Prostate gland (tissue), 2 donors: ENCODE data around the gene TMEM214. TPM values are rescaled to one million over a fixed set of nuclear protein-coding genes. Genes with fewer than 3 reads are reported as not detected.
A peak's percentile ranks its signal among the peaks of the same experiment; 100 is the strongest.

Experiments
- DNase-seq: peaks from one replicate; pipeline ENCODE4 v3.0.0-alpha.2; 2019; ENCODE audit warnings: low spot score
- H3K27ac ChIP-seq, 2 donors: fragments of 200-600 bp; sonication (generic); 2 replicates each; pipeline ENCODE4 v1.5.1; 2017 to 2019
- H3K27me3 ChIP-seq: fragments of 200-600 bp; sonication (generic); replicated peaks from 2 replicates; pipeline ENCODE4 v1.5.1; 2019; ENCODE audit not compliant: insufficient read depth
- H3K36me3 ChIP-seq, 2 donors: fragments of 200-600 bp; sonication (generic); 1 replicate in 1 of 2; 2 replicates in 1 of 2; pipeline versions ENCODE4 v1.5.1 to v1.8.1; 2017 to 2019
- H3K4me1 ChIP-seq: fragments of 200-600 bp; sonication (generic); replicated peaks from 2 replicates; pipeline ENCODE4 v1.5.1; 2019
- H3K4me3 ChIP-seq, 2 donors: fragments of 200-600 bp; sonication (generic); 2 replicates each; pipeline ENCODE4 v1.5.1; 2017 to 2019
- H3K9me3 ChIP-seq: fragments of 200-600 bp; sonication (generic); 2 replicates; pipeline ENCODE4 v1.5.1; 2017
- POLR2A ChIP-seq: fragments of 450-650 bp; IDR thresholded peaks from one replicate; pipeline ENCODE4 v1.6.1; 2016; ENCODE audit warnings: antibody characterized with exemption, mild to moderate bottlenecking
- POLR2AphosphoS5 ChIP-seq: sonication (generic); formaldehyde crosslinking; IDR thresholded peaks from one replicate; pipeline ENCODE4 v1.6.1; 2017; ENCODE audit warnings: antibody characterized with exemption
- WGBS: methylation state at CpG from one replicate; pipeline ENCODE4 v1.1.5; 2018; 5-methylcytosine and 5-hydroxymethylcytosine counted together
- intact Hi-C: fragments of 100-400 bp; cut with DNase I; formaldehyde crosslinking; loops from one replicate; pipeline ENCODE4 v1.14.2; 2022
- total RNA-seq, 2 donors: library from RNA; depleted of rRNA; stranded (reverse); fragments of >200 nt; gene quantifications; one replicate each; pipeline ENCODE4 v1.1.0, GENCODE V29; 2016
- TF ChIP-seq, protein P1 (sequence below), 4 experiments: fragments of 200-600 bp in 2 of 4; fragments of 450-650 bp in 2 of 4; sonication (generic) in 2 of 4; IDR thresholded peaks; 1 replicate in 3 of 4; 2 replicates in 1 of 4; pipeline ENCODE4 v1.5.1; 2016 to 2019; ENCODE audit warnings: antibody characterized with exemption in 4 of 4, mild to moderate bottlenecking in 2 of 4, moderate library complexity in 2 of 4

Gene TMEM214
- total RNA-seq, 2 donors from 2014 or later: 44.5 to 75.9 TPM

DNA sequence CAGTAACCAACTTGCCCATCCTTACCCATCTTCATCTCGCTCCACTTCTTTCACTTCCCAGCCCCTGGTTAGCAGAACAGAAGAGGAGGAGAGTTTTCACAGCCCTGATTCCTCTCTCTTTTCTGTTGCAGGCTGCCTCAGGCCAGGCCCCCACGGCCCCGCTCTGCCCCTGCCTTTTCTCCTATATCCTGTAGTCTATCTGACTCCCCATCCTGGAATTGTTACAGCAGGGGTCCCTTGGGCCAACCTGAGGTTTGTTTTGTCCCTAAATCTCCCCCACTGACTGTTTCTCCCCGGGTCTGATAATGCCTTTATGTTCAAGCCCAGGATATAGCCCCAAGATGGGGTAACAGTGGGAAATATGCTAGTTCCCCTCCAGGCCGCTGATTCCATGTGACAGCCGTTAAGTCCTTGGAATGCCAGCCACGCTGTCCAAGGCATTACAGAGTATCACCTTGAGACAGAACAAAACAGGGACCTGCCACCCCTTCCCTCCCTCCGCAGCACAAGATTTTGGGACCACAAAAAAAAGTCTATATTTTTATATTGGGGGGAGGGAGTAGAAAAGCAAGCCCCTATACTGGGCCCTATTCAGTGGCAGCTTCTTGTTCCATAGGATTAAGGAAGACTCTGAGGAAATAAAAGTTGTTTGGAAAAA, 37.3 kb downstream of the TMEM214 start:
- Histone ChIP-seq H3K36me3 (no peaks in the 10 kb centered on the region), H3K4me3 (peak overlapping the region in 1 of 2 donors; percentile 71), H3K9me3 (no peaks in the 10 kb centered on the region), H3K27ac (peak overlapping the region in 1 of 2 donors; percentile 93), H3K4me1 (no peaks in the 10 kb centered on the region), H3K27me3 (no peaks in the 10 kb centered on the region)
- WGBS: 81% methylated on average over 8 of the region's 8 CpGs
- no peak for DNase-seq
- TF ChIP-seq POLR2A (no peak), POLR2AphosphoS5 (no peak)
- TF ChIP-seq, protein P1, sequence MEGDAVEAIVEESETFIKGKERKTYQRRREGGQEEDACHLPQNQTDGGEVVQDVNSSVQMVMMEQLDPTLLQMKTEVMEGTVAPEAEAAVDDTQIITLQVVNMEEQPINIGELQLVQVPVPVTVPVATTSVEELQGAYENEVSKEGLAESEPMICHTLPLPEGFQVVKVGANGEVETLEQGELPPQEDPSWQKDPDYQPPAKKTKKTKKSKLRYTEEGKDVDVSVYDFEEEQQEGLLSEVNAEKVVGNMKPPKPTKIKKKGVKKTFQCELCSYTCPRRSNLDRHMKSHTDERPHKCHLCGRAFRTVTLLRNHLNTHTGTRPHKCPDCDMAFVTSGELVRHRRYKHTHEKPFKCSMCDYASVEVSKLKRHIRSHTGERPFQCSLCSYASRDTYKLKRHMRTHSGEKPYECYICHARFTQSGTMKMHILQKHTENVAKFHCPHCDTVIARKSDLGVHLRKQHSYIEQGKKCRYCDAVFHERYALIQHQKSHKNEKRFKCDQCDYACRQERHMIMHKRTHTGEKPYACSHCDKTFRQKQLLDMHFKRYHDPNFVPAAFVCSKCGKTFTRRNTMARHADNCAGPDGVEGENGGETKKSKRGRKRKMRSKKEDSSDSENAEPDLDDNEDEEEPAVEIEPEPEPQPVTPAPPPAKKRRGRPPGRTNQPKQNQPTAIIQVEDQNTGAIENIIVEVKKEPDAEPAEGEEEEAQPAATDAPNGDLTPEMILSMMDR (IDR thresholded peaks at IDR 0.05): no peak
- intact Hi-C loops: loop anchor here (2.0 to 10.0 kb wide), 2 partner anchors 17 to 725 kb away; partner anchors contain the start of genes ADGRF3 and SELENOI

DNA sequence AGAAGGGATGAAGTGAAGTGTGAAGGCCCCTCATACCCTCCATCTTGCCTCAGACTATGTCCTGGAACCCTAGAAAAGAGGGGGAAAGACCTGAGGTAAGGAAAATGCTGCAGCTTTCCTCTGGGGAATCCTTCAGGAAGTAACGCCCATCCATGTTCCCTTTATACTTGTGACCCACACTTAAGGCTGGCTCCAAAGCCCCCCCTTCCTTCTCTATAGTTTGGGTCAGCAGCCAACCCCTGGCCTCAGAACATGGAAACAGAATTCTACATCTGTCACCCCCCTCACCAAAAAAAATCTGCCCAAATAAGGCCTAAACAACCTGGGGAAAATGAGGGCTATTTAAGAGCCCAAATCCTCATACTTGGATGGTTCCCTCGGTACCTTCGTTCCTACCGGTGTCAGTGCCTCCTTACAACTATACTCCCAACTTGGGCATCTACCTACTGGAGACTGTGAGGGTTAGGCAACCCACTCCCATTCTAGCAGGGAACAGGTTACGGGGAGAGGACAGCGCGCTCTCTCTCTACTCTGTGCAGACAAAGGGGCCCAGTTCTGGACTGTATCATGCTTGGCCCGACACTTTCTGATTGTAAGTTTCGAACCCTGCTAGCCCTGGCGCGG, 38.0 kb downstream of the TMEM214 start:
- Histone ChIP-seq H3K4me3 (peak overlapping the region; percentile 71 to 98), H3K36me3 (no peaks in the 10 kb centered on the region), H3K27ac (peak overlapping the region; percentile 86 to 93), H3K9me3 (no peaks in the 10 kb centered on the region), H3K4me1 (no peaks in the 10 kb centered on the region), H3K27me3 (no peaks in the 10 kb centered on the region)
- 4% methylated on average over 11 of the region's 11 CpGs for WGBS
- DNase-seq: no peak
- intact Hi-C loops: loop anchor here (2.0 to 10.0 kb wide), 2 partner anchors 18 to 726 kb away; partner anchors contain the start of genes ADGRF3 and SELENOI
- TF ChIP-seq POLR2AphosphoS5 (no peak), POLR2A (no peak)
- TF ChIP-seq, protein P1 (IDR thresholded peaks at IDR 0.05): no peak

DNA sequence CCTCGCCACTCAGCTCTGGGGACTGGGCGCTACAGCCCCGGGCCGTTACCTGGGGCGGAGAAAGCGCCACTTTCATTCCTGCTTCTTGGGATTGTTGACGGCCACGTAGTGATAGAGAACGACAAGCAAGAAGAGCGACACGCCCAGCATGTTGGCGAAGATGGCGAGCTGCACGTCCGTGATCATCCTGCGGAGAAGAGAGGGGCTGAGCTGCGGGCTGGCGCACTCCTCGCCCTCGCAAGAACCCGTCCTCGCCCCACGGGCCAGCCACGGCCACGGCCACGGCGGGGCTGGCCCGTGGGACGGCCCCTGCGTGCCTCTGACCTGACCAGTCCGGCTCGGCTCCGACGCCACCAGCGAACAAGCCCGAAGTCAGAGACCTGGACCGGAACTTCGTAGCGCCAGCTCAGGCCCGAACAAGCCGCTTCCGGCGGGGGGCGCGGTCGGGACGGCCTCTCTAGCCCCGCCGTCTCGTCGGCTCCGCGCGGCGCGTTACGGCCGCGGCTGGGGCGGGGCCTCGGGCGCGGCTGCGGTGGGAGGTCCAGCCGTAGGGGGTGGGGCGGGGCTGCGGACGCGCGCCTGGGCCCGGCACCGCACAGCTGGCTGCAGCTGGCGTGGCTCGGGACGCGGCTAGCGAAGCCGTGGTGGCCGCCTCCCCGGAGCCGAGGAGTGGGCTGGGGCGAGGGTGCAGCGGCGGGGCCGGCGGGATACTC, 38.7 kb downstream of the TMEM214 start, which contains the start of gene OST4:
Gene OST4 (minus strand): TSS at position 378 of the 713 bp plus-strand sequence.
- Histone ChIP-seq H3K27me3 (no peaks in the 10 kb centered on the region), H3K4me3 (peak within 1 kb of the TSS; percentile 71 to 98), H3K27ac (peak within 1 kb of the TSS; percentile 86 to 93), H3K36me3 (no peaks in the 10 kb centered on the region), H3K4me1 (no peaks in the 10 kb centered on the region), H3K9me3 (no peaks in the 10 kb centered on the region)
- intact Hi-C loops: loop anchor here (2.0 to 10.0 kb wide), 2 partner anchors 19 to 727 kb away; partner anchors contain the start of genes ADGRF3 and SELENOI
- WGBS: 0% methylated on average over 46 of the region's 86 CpGs
- TF ChIP-seq POLR2AphosphoS5: peak; percentile 84
- TF ChIP-seq, protein P1 (IDR thresholded peaks at IDR 0.05): peak in 3 of 4 experiments; percentile 7 to 30 (median 29)
- TF ChIP-seq POLR2A: peak; percentile 81
- peak; percentile 94 for DNase-seq

DNA sequence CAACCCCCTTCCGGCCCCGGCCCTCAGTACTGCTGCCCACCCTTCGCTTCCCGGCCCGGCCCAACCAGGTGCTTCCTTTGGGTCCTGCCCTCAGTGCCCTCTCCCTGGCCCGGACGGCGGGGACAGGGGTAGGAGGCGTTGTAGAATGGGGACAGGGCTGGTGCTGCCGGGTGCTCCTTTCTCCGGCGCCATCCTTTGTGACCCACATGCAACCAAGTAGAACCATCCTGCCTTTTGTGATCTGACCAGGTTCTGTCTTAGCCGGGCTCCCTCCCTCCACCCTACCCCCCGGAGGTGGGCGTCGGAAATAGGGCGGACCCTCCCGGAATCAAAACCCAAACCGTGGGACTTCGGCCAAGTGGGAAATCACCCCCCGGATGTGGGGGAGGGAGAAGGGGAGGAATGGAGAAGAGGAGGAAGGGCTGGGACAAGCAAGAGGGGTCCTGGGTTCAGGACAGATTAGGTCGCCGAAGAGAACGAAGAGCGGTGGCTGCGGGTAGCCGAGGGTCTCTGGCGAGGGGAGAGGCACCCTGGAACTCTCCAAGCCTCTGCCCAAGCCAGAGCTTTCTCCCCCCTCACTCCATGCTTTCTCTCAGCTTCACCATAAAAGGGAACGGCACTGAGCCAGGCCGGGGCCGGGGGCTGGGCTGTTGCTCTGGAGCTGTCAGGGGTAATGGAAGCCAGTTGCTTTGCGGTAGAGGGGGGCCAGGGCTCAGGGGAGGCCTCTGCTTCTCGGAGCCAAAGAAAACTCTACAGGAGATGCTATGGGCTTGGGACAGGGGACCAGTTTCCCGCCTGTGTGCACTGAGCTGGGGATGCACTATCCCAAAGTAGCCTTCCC, 39.4 kb downstream of the TMEM214 start:
- Histone ChIP-seq H3K4me1 (no peaks in the 10 kb centered on the region), H3K36me3 (no peaks in the 10 kb centered on the region), H3K4me3 (peak overlapping the region; percentile 71 to 98), H3K27ac (peak overlapping the region; percentile 72 to 86), H3K27me3 (no peaks in the 10 kb centered on the region), H3K9me3 (no peaks in the 10 kb centered on the region)
- WGBS: 3% methylated on average over 34 of the region's 34 CpGs
- intact Hi-C loops: loop anchor here (2.0 to 10.0 kb wide), 2 partner anchors 19 to 727 kb away; partner anchors contain the start of genes ADGRF3 and SELENOI
- no peak for DNase-seq
- TF ChIP-seq POLR2A: no peak
- peak; percentile 53 for TF ChIP-seq POLR2AphosphoS5
- TF ChIP-seq, protein P1 (IDR thresholded peaks at IDR 0.05): no peak
